NCI-H748 (cell line): Measurements from ENCODE around the gene NSD2.
A peak's percentile ranks its signal among the peaks of the same experiment; 100 is the strongest.
"Not testable (repeated sequence)": the region's sequence is repeated elsewhere in the genome, so short reads cannot be mapped to it uniquely, and the experiment has no call there.

Experiments
- DNase-seq: peaks from one replicate; lab custom pipeline; 2025; ENCODE audit not compliant: unreplicated experiment; lab: John Stamatoyannopoulos, UW

Gene NSD2

DNA sequence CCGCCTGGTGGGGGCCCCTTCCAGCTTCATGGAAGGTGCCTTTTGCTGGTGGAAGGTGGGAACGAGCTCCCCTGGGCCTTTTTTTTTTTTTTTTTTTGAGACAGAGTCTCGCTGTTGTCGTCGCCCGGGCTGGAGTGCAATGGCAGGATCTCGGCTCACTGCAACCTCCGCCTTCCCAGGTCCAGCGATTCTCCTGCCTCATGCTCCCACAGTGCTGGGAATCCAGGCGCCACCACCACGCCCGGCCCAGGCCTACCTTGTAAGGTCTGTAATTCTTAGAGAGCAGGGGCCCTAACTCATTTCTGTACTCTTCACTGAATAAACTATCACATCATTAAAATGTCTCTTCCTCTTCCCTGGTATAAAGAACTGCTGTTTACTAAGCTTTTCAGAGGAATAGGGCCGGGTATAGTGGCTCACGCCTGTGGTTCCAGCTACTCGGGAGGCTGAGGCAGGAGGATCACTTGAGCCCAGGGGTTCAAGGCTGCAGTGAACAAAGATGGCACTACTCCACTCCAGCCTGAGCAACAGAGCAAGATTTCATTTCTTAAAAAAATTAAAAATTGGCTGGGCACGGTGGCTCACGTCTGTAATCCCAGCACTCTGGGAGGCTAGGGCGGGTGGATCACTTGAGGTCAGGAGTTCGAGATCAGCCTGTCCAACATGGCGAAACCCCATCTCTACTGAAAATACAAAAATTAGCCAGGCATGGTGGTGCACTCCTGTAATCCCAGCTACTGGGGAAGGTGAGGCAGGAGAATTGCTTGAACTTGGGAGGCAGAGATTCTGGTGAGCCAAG, 122.7 kb downstream of the NSD2 start:
- DNase-seq = not testable (repeated sequence)

- DNase-seq = no peak
Measured at GRCh38 chr4:1994938-1995337, 123.7 kb downstream of the NSD2 start.

DNA sequence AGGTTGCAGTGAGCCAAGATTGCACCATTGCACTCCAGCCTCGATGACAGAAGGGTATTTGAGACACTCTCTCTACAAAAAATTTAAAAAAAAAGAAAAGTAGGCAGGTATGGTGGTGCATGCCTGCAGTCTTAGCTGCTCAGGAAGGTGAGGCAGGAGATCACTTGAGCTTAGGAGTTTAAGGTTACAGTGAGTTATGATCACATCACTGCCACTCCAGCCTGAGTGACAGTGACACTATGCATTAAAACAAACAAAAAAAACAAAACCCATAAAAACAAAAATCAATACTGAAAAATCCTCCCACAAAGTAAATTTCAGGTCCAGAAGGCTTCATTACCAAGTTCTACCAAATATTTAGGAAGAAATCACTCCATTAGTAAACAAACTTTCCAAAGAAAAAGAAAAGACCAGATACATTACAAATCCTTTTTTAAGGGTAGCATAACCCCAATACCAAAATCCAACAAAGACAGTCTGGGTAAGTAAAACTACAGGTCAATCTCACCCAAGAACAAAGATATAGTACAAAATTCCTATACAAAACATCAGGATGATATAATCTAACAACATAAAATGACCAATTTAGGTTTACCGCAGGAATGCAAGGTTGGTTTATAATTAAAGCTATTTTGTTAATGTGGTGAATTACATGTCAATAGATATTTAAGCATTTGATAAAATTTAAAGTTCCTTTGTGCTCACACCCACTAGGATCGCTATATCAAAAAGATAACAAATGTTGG, 125.8 kb downstream of the NSD2 start:
- DNase-seq = no peak

GRCh38 chr4:1997712-1998111, 126.5 kb downstream of the NSD2 start:
- no peak for DNase-seq

DNA sequence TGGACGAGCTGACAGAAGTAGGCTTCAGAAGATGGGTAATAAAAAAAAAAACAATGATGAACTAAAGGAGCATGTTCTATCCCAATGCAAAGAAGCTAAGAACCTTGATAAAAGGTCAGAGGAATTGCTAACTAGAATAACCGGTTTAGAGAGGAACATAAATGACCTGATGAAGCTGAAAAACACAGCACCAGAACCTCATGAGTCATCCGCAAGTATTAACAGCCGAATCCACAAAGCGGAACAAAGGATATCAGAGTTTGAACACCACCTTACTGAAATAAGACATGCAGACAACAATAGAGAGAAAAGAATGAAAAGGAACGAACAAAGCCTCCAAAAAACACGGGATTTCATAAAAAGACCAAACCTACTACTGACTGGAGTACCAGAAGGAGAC, 127.1 kb downstream of the NSD2 start:
- no peak for DNase-seq

- DNase-seq = not testable (repeated sequence)
Measured at GRCh38 chr4:1999308-1999707, 128.1 kb downstream of the NSD2 start.

GRCh38 chr4:2003361-2003760, 132.2 kb downstream of the NSD2 start:
- DNase-seq = not testable (repeated sequence)

DNA sequence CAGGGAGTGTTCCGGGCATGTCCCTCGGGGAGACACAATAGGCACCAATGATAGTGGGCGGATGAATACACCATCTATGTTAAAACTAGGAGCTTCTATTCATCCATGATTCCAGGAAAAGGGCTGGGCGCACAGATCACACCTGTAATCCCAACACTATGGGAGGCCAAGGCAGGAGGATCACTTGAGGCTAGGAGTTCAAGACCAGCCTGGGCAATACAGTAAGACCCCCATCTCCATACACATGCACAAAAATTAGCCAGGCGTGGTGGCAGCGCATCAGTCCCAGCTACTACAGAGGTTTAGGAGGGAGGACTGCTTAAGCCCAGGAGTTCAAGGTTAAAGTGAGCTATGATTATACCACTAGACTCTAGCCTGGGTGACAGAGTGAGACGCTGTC, 135.2 kb downstream of the NSD2 start:
- no peak for DNase-seq

- DNase-seq = no peak
Measured at GRCh38 chr4:2006956-2007653, 135.9 kb downstream of the NSD2 start.

GRCh38 chr4:2007804-2008670, 136.8 kb downstream of the NSD2 start:
- DNase-seq = no peak

DNA sequence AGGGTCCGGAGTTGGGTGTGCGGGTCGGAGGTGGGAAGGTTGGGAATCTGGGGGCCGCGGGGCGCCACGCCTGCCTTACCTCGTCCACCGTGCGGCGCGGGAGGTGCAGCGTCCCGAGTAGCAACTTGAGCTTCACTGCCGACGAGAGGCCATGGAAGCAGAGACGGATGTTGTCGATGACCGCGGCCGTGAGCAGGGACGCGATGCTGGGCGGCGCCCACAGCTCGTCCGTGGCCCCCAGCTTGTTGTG, 137.4 kb downstream of the NSD2 start:
- DNase-seq = no peak

DNA sequence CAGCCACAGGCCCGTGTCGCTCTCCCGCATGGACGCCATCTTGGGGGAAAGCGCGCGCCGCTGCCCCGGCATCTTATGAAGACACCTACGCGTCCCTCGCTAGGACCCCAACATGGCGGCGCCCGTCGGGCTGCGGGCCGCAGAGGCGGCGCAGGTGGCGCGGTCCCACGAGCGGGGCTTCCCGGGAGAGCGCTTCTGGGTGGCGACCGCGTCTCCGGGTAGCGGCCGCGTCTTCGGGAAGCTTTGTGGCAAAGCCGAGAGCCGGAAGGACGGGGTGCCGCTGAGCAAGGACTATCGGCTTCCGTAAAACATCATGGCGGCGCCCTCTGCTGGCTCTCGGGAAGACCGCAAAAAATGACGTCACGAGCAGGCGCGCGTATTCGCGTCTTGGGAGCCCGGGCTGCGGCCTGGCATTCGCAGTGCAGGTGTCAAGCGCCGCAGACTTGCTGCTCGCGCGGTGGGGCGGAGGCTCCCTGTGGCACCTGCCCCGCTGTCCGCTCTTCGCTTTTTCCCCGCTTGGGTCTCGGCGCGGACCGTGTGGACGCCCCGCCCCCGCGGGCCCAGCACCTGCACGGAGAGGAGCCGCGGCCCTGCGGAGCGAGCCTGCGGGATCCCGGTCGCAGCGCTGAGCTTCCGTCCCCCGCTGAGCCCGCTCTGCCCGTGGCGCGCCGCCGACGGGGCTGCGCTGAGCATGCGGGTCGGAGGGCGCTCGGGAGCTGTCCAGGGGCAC, 137.9 kb downstream of the NSD2 start, which contains the start of gene NELFA:
NELFA (minus strand) TSS at position 54 of the 730 bp plus-strand sequence; CDS start at position 39, 15 bp downstream.
- DNase-seq = peak; percentile 88

GRCh38 chr4:2009651-2010233, 138.5 kb downstream of the NSD2 start:
- peak; percentile 31 for DNase-seq

DNA sequence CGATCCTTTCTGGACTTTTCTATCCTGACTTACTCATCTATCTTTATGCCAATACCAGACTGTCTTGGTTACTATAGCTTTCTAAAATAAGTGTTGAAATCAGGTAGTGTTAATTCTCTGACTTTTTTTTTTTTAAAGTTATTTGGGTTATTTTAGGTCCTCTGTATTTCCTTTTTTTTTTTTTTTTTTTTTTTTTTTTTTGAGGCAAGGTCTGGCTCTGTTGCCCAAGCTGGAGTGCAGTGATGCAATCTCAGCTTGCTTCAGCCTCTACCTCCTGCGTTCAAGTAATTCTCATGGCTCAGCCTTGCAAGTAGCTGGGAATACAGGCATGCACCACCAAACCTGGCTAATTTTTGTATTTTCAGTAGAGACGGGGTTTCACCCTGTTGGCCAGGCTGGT, 140.4 kb downstream of the NSD2 start:
- no peak for DNase-seq

DNA sequence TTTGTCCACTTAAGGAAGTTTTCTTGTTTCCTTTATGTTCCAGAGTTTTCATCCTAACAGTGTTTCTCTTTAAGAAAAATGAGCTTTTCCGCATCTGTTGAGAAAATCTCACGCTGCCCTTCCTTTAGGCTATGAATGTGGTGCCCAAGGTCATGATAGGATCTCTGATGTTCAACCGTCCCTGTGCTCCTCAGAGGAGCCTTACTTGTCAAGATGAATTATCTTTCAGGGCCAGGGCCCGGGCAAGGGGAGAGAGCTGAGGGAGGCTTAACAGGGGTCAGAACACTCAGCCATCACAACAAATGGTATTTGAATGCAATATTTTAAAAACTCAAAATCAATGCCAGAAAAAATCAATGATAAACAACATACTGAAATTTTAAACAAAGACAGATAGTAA, 143.8 kb downstream of the NSD2 start:
- DNase-seq = no peak

DNA sequence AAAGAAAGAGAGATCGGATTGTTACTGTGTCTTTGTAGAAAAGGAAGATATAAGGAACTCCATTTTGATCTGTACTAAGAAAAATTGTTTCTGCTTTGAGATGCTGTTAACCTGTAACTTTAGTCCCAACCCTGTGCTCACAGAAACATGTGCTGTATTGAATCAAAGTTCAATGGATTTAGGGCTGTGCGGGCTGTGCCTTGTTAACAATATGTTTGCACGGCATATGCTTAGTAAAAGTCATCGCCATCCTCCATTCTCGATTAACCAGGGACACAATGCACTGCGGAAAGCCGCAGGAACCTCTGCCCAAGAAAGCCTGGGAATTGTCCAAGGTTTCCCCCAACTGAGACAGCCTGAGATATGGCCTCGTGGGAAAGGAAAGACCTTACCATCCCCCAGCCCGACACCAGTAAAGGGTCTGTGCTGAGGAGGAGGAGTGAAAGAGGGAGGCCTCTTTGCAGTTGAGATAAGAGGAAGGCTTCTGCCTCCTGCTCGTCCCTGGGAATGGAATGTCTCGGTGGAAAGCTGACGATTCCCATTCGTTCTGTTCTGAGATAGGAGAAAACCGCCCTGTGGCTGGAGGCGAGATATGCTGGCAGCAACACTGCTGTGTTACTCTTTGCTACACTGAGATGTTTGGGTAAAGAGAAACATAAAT, 150.3 kb downstream of the NSD2 start:
- DNase-seq = not testable (repeated sequence)

- no peak for DNase-seq
Measured at GRCh38 chr4:2024683-2025082, 153.5 kb downstream of the NSD2 start.

- no peak for DNase-seq
Measured at GRCh38 chr4:2025817-2026216, 154.6 kb downstream of the NSD2 start.

- DNase-seq = not testable (repeated sequence)
Measured at GRCh38 chr4:2027120-2027519, 155.9 kb downstream of the NSD2 start.
